Tibial artery (tissue), 4 donors: ENCODE results near the gene GMFB.

ENCODE experiments used
- DNase-seq, 2 donors: peaks; one replicate each; pipeline ENCODE4 v3.0.0-alpha.2; 2019
- H3K27ac ChIP-seq, 2 donors: fragments of 200-600 bp; sonication (generic) in 1 of 2; 1 replicate in 1 of 2; 2 replicates in 1 of 2; pipeline ENCODE4 v1.5.1; 2018 to 2019; ENCODE audit warnings: mild to moderate bottlenecking in 1 of 2
- H3K27me3 ChIP-seq, 2 donors: fragments of 200-600 bp; sonication (generic) in 1 of 2; one replicate each; pipeline versions ENCODE4 v1.5.1 to v1.6.0; 2016 to 2019
- H3K36me3 ChIP-seq, 3 donors: fragments of 200-600 bp; sonication (generic) in 2 of 3; one replicate each; pipeline ENCODE4 v1.5.1; 2016 to 2019; ENCODE audit warnings: mild to moderate bottlenecking in 2 of 3
- H3K4me1 ChIP-seq, 4 donors: fragments of 200-600 bp; sonication (generic) in 2 of 4; 1 replicate in 3 of 4; 2 replicates in 1 of 4; pipeline ENCODE4 v1.5.1; 2016 to 2019
- H3K4me3 ChIP-seq, 2 donors: fragments of 200-600 bp; sonication (generic) in 1 of 2; 1 replicate in 1 of 2; 2 replicates in 1 of 2; pipeline ENCODE4 v1.5.1; 2018 to 2019; ENCODE audit warnings: mild to moderate bottlenecking in 2 of 2
- H3K9me3 ChIP-seq, 3 donors: fragments of 200-600 bp; sonication (generic) in 1 of 3; one replicate each; pipeline ENCODE4 v1.5.1; 2016 to 2019
- CTCF ChIP-seq, 2 experiments: fragments of 200-600 bp in 1 of 2; fragments of 450-650 bp in 1 of 2; IDR thresholded peaks; one replicate each; pipeline ENCODE4 v1.5.1; 2017 to 2019; ENCODE audit warnings: antibody characterized with exemption in 2 of 2, mild to moderate bottlenecking in 1 of 2, moderate library complexity in 1 of 2
- intact Hi-C: fragments of 100-400 bp; cut with DNase I; formaldehyde crosslinking; loops from one replicate; pipeline ENCODE4 v1.15.0; 2023; ENCODE audit warnings: low total_unique reads

GMFB gene

GRCh38 chr14:54493293-54493692 lies 4.5 kb upstream of the GMFB start:
- no peaks in the 10 kb centered on the region for H3K9me3 ChIP-seq
- no peak overlapping the region for H3K27ac ChIP-seq
- H3K36me3 ChIP-seq: no peaks in the 10 kb centered on the region
- peaks cover 0 to 8% (median 6%) of the 10 kb centered on the region in 4 donors for H3K4me1 ChIP-seq
- no peak overlapping the region for H3K4me3 ChIP-seq
- TF ChIP-seq CTCF (IDR thresholded peaks at IDR 0.05): no peak
- no peak for DNase-seq
- intact Hi-C loops: no loop called here
- H3K27me3 ChIP-seq: no peaks in the 10 kb centered on the region

- Histone ChIP-seq H3K36me3 (no peaks in the 10 kb centered on the region), H3K4me3 (no peak overlapping the region), H3K27me3 (no peaks in the 10 kb centered on the region), H3K27ac (no peak overlapping the region), H3K4me1 (peaks cover 0 to 31% (median 22%) of the 10 kb centered on the region in 4 donors), H3K9me3 (no peaks in the 10 kb centered on the region)
- no peak for TF ChIP-seq CTCF (IDR thresholded peaks at IDR 0.05)
- intact Hi-C loops: no loop called here
- no peak for DNase-seq
These were observed 1.8 kb upstream of the GMFB start for GRCh38 chr14:54490445-54491175.

- H3K27me3 ChIP-seq: no peaks in the 10 kb centered on the region
- H3K4me3 ChIP-seq: peak overlapping the region; percentile 70 to 82
- no peaks in the 10 kb centered on the region for H3K9me3 ChIP-seq
- intact Hi-C loops: no loop called here
- TF ChIP-seq CTCF (IDR thresholded peaks at IDR 0.05): no peak
- H3K36me3 ChIP-seq: no peaks in the 10 kb centered on the region
- no peak for DNase-seq
- H3K27ac ChIP-seq: peak overlapping the region; percentile 91 to 94
- H3K4me1 ChIP-seq: peaks cover 0 to 37% (median 22%) of the 10 kb centered on the region in 4 donors
These were observed 1.1 kb upstream of the GMFB start for GRCh38 chr14:54489731-54490444.

GRCh38 chr14:54489318-54489683 lies 521 bp upstream of the GMFB start:
- H3K4me1 ChIP-seq: peaks cover 0 to 42% (median 22%) of the 10 kb centered on the region in 4 donors
- no peak for DNase-seq
- peak overlapping the region; percentile 91 to 94 for H3K27ac ChIP-seq
- peak overlapping the region; percentile 70 to 82 for H3K4me3 ChIP-seq
- TF ChIP-seq CTCF (IDR thresholded peaks at IDR 0.05): no peak
- H3K36me3 ChIP-seq: no peaks in the 10 kb centered on the region
- H3K9me3 ChIP-seq: no peaks in the 10 kb centered on the region
- intact Hi-C loops: no loop called here
- H3K27me3 ChIP-seq: no peaks in the 10 kb centered on the region

- peaks cover 0 to under 1% (median 0%) of the 10 kb centered on the region in 3 donors for H3K36me3 ChIP-seq
- H3K27me3 ChIP-seq: no peaks in the 10 kb centered on the region
- DNase-seq: no peak
- peak in 1 of 2 experiments; percentile 18 for TF ChIP-seq CTCF (IDR thresholded peaks at IDR 0.05)
- intact Hi-C loops: no loop called here
- peak overlapping the region; percentile 91 to 94 for H3K27ac ChIP-seq
- peaks cover 0 to 47% (median 22%) of the 10 kb centered on the region in 4 donors for H3K4me1 ChIP-seq
- no peaks in the 10 kb centered on the region for H3K9me3 ChIP-seq
- peak overlapping the region; percentile 70 to 82 for H3K4me3 ChIP-seq
These were observed 498 bp downstream of the GMFB start for GRCh38 chr14:54488318-54488645.
